Measurements from ENCODE around the gene GMDS.

DNA sequence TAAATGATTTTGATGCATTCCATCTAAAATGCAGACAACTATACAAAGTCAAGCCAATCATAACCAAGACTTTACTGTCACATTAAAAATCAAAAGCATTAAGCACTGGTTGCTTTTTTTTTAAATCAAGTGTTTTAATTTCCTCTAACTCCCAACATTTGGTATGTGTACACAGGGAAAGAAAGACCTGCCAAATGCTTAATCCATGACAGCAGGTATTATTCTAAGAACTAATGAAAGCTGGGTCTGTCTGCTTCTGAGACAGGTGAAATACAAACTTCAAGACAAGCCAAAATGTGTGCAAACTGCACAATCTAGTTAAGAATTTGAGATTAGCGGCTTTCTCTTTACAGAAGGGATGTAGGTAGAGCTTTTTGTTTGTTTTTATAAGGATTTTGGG is 126.1 kb downstream of the GMDS start:
- TF ChIP-seq, protein P1, sequence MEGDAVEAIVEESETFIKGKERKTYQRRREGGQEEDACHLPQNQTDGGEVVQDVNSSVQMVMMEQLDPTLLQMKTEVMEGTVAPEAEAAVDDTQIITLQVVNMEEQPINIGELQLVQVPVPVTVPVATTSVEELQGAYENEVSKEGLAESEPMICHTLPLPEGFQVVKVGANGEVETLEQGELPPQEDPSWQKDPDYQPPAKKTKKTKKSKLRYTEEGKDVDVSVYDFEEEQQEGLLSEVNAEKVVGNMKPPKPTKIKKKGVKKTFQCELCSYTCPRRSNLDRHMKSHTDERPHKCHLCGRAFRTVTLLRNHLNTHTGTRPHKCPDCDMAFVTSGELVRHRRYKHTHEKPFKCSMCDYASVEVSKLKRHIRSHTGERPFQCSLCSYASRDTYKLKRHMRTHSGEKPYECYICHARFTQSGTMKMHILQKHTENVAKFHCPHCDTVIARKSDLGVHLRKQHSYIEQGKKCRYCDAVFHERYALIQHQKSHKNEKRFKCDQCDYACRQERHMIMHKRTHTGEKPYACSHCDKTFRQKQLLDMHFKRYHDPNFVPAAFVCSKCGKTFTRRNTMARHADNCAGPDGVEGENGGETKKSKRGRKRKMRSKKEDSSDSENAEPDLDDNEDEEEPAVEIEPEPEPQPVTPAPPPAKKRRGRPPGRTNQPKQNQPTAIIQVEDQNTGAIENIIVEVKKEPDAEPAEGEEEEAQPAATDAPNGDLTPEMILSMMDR (IDR thresholded peaks at IDR 0.05) = no peak
- no peak for TF ChIP-seq EP300 (IDR thresholded peaks at IDR 0.05)

Measured in ovary (tissue), 3 donors.